ENCODE results near the gene ATP1A3. TPM values are rescaled to one million over a fixed set of nuclear protein-coding genes. Genes with fewer than 3 reads are reported as not detected.

Gene ATP1A3
- total RNA-seq, 2 donors from 2014 or later = 0.69 to 1.0 TPM

GRCh38 chr19:41981724-41982123 lies 12.3 kb downstream of the ATP1A3 start:
- Histone ChIP-seq H3K9ac (ENCODE audit: extremely low read depth, low read length, poor library complexity, severe bottlenecking) (no peak overlapping the region), H3K4me1 (ENCODE audit: control insufficient read depth, insufficient read depth, low read length) (no peaks in the 10 kb centered on the region), H3K36me3 (ENCODE audit: control insufficient read depth, insufficient read depth, low read length) (no peaks in the 10 kb centered on the region), H3K27ac (ENCODE audit: low read depth, low read length) (no peak overlapping the region), H3K27me3 (ENCODE audit: control insufficient read depth, insufficient read depth, low read length, poor library complexity, severe bottlenecking) (no peaks in the 10 kb centered on the region), H3K4me3 (ENCODE audit: low read length) (no peak overlapping the region), H3K9me3 (ENCODE audit: control insufficient read depth, low read length) (no peaks in the 10 kb centered on the region)
- no peak for TF ChIP-seq CTCF (conservative IDR thresholded peaks at IDR 0.05)
- no peaks in the 10 kb centered on the region for H3K4me1 Mint-ChIP-seq
- 94% methylated on average over 12 to 15 of the region's 15 CpGs for WGBS, 2 experiments (ENCODE audit: insufficient coverage in 1 of 2, insufficient read length in 1 of 2)
- no peak overlapping the region for H3K27ac Mint-ChIP-seq
- H3K36me3 Mint-ChIP-seq (ENCODE audit: low read depth) = no peaks in the 10 kb centered on the region
- no peak overlapping the region for H3K4me3 Mint-ChIP-seq
- no peaks in the 10 kb centered on the region for H3K9me3 Mint-ChIP-seq
- DNase-seq = no peak
- H3K27me3 Mint-ChIP-seq (ENCODE audit: insufficient read depth) = no peaks in the 10 kb centered on the region

- H3K4me3 Mint-ChIP-seq = no peak overlapping the region
- no peaks in the 10 kb centered on the region for H3K4me1 ChIP-seq (ENCODE audit: control insufficient read depth, insufficient read depth, low read length)
- DNase-seq = no peak
- no peaks in the 10 kb centered on the region for H3K4me1 Mint-ChIP-seq
- H3K9me3 ChIP-seq (ENCODE audit: control insufficient read depth, low read length) = no peaks in the 10 kb centered on the region
- H3K36me3 ChIP-seq (ENCODE audit: control insufficient read depth, insufficient read depth, low read length) = no peaks in the 10 kb centered on the region
- no peaks in the 10 kb centered on the region for H3K9me3 Mint-ChIP-seq
- WGBS, 2 experiments (ENCODE audit: insufficient coverage in 1 of 2, insufficient read length in 1 of 2) = 89 to 95% methylated on average over 16 to 17 of the region's 17 CpGs
- H3K27ac ChIP-seq (ENCODE audit: low read depth, low read length) = no peak overlapping the region
- no peaks in the 10 kb centered on the region for H3K27me3 ChIP-seq (ENCODE audit: control insufficient read depth, insufficient read depth, low read length, poor library complexity, severe bottlenecking)
- no peak overlapping the region for H3K4me3 ChIP-seq (ENCODE audit: low read length)
- no peak for TF ChIP-seq CTCF (conservative IDR thresholded peaks at IDR 0.05)
- H3K27me3 Mint-ChIP-seq (ENCODE audit: insufficient read depth) = no peaks in the 10 kb centered on the region
- no peaks in the 10 kb centered on the region for H3K36me3 Mint-ChIP-seq (ENCODE audit: low read depth)
- no peak overlapping the region for H3K27ac Mint-ChIP-seq
- H3K9ac ChIP-seq (ENCODE audit: extremely low read depth, low read length, poor library complexity, severe bottlenecking) = no peak overlapping the region
Measured at GRCh38 chr19:41978470-41978869, 15.6 kb downstream of the ATP1A3 start.

- no peak for DNase-seq
- no peak for TF ChIP-seq CTCF (conservative IDR thresholded peaks at IDR 0.05)
- WGBS, 2 experiments (ENCODE audit: insufficient coverage in 1 of 2, insufficient read length in 1 of 2) = 88 to 91% methylated on average over 17 to 22 of the region's 22 CpGs
- Histone ChIP-seq H3K27me3 (ENCODE audit: control insufficient read depth, insufficient read depth, low read length, poor library complexity, severe bottlenecking) (no peaks in the 10 kb centered on the region), H3K4me3 (ENCODE audit: low read length) (no peak overlapping the region), H3K4me1 (ENCODE audit: control insufficient read depth, insufficient read depth, low read length) (no peaks in the 10 kb centered on the region), H3K9ac (ENCODE audit: extremely low read depth, low read length, poor library complexity, severe bottlenecking) (no peak overlapping the region), H3K9me3 (ENCODE audit: control insufficient read depth, low read length) (no peaks in the 10 kb centered on the region), H3K27ac (ENCODE audit: low read depth, low read length) (no peak overlapping the region), H3K36me3 (ENCODE audit: control insufficient read depth, insufficient read depth, low read length) (no peaks in the 10 kb centered on the region)
- H3K27ac Mint-ChIP-seq = no peak overlapping the region
- no peaks in the 10 kb centered on the region for H3K36me3 Mint-ChIP-seq (ENCODE audit: low read depth)
- H3K4me3 Mint-ChIP-seq = no peak overlapping the region
- no peaks in the 10 kb centered on the region for H3K9me3 Mint-ChIP-seq
- H3K4me1 Mint-ChIP-seq = no peaks in the 10 kb centered on the region
- H3K27me3 Mint-ChIP-seq (ENCODE audit: insufficient read depth) = no peaks in the 10 kb centered on the region
Measured at GRCh38 chr19:41977916-41978315, 16.1 kb downstream of the ATP1A3 start.
